ENCODE data around the gene ESPN. TPM values are rescaled to one million over a fixed set of nuclear protein-coding genes. Genes with fewer than 3 reads are reported as not detected.

ESPN gene
- total RNA-seq, 2 experiments from 2014 or later, result 0.83 to 1.5 TPM

- DNase-seq, result no peak
- intact Hi-C loops (cut with micrococcal nuclease), result no loop called here
- H3K27ac Mint-ChIP-seq, result no peak overlapping the region
- H3K27me3 Mint-ChIP-seq, result no peaks in the 10 kb centered on the region
- H3K36me3 Mint-ChIP-seq, result no peaks in the 10 kb centered on the region
- H3K4me1 Mint-ChIP-seq (ENCODE audit: low read depth), result peaks cover 9% of the 10 kb centered on the region
- H3K9me3 Mint-ChIP-seq, result no peaks in the 10 kb centered on the region
- ChIA-PET CTCF (interaction anchor here (1.2 to 1.4 kb wide), 2 partner anchors 19 to 32 kb away, joined by 4 to 5 read pairs; no protein-coding TSS in a partner anchor), POLR2A (no interaction called here)
- H3K4me3 Mint-ChIP-seq, result no peak overlapping the region
Measured at GRCh38 chr1:6470132-6471085, 45.8 kb downstream of the ESPN start.

- Mint-ChIP-seq H3K4me3 (no peak overlapping the region), H3K27ac (no peak overlapping the region), H3K4me1 (ENCODE audit: low read depth) (peaks cover 12% of the 10 kb centered on the region), H3K27me3 (no peaks in the 10 kb centered on the region), H3K9me3 (no peaks in the 10 kb centered on the region), H3K36me3 (no peaks in the 10 kb centered on the region)
- no peak for DNase-seq
- POLR2A ChIA-PET, result no interaction called here
- CTCF ChIA-PET, result interaction anchor here (1.1 to 2.7 kb wide), 10 partner anchors 8 to 225 kb away, joined by 3 to 12 read pairs (median 6); no protein-coding TSS in a partner anchor
- intact Hi-C loops (cut with micrococcal nuclease), result no loop called here
Measured at GRCh38 chr1:6471086-6471969, 46.8 kb downstream of the ESPN start.

- H3K4me3 Mint-ChIP-seq, result no peak overlapping the region
Measured at GRCh38 chr1:6471970-6472368, 47.4 kb downstream of the ESPN start.

GRCh38 chr1:6472391-6472790 is 47.8 kb downstream of the ESPN start:
- no peak overlapping the region for H3K4me3 Mint-ChIP-seq
- H3K36me3 Mint-ChIP-seq, result no peaks in the 10 kb centered on the region
- intact Hi-C loops (cut with micrococcal nuclease), result no loop called here
- ChIA-PET POLR2A (no interaction called here), CTCF (interaction anchor here (0.6 to 2.7 kb wide), 16 partner anchors 10 to 226 kb away, joined by 3 to 12 read pairs (median 5); partner anchors contain the start of genes NOL9 and TAS1R1)
- peaks cover 6% of the 10 kb centered on the region for H3K4me1 Mint-ChIP-seq (ENCODE audit: low read depth)
- no peak overlapping the region for H3K27ac Mint-ChIP-seq
- no peaks in the 10 kb centered on the region for H3K9me3 Mint-ChIP-seq
- peak; percentile 37 for DNase-seq
- H3K27me3 Mint-ChIP-seq, result no peaks in the 10 kb centered on the region

More at GRCh38 chr1:6471970-6472368, 47.4 kb downstream of the ESPN start:
- Mint-ChIP-seq H3K9me3 (no peaks in the 10 kb centered on the region), H3K36me3 (no peaks in the 10 kb centered on the region), H3K27ac (no peak overlapping the region), H3K4me1 (ENCODE audit: low read depth) (peaks cover 7% of the 10 kb centered on the region), H3K27me3 (no peaks in the 10 kb centered on the region)
- no peak for DNase-seq
- CTCF ChIA-PET, result interaction anchor here (1.1 to 2.7 kb wide), 11 partner anchors 9 to 225 kb away, joined by 3 to 12 read pairs (median 6); no protein-coding TSS in a partner anchor
- POLR2A ChIA-PET, result no interaction called here
- intact Hi-C loops (cut with micrococcal nuclease), result no loop called here

- ChIA-PET CTCF (interaction anchor here (0.8 to 2.7 kb wide), 12 partner anchors 9 to 226 kb away, joined by 3 to 12 read pairs (median 5); partner anchors contain the start of genes NOL9 and TAS1R1), POLR2A (no interaction called here)
- DNase-seq, result no peak
- Mint-ChIP-seq H3K27me3 (no peaks in the 10 kb centered on the region), H3K9me3 (no peaks in the 10 kb centered on the region), H3K27ac (no peak overlapping the region), H3K4me1 (ENCODE audit: low read depth) (peaks cover 6% of the 10 kb centered on the region), H3K36me3 (no peaks in the 10 kb centered on the region), H3K4me3 (no peak overlapping the region)
- intact Hi-C loops (cut with micrococcal nuclease), result no loop called here
Measured at GRCh38 chr1:6473156-6473555, 48.6 kb downstream of the ESPN start.

GRCh38 chr1:6473974-6474814 is 49.6 kb downstream of the ESPN start:
- no peaks in the 10 kb centered on the region for H3K9me3 Mint-ChIP-seq
- no peak for DNase-seq
- H3K27ac Mint-ChIP-seq, result no peak overlapping the region
- H3K27me3 Mint-ChIP-seq, result no peaks in the 10 kb centered on the region
- ChIA-PET CTCF (interaction anchor here (2.4 to 2.7 kb wide), 2 partner anchors 29 to 51 kb away, joined by 9 to 12 read pairs; no protein-coding TSS in a partner anchor), POLR2A (no interaction called here)
- peaks cover 6% of the 10 kb centered on the region for H3K4me1 Mint-ChIP-seq (ENCODE audit: low read depth)
- H3K4me3 Mint-ChIP-seq, result no peak overlapping the region
- H3K36me3 Mint-ChIP-seq, result no peaks in the 10 kb centered on the region
- intact Hi-C loops (cut with micrococcal nuclease), result no loop called here

- intact Hi-C loops (cut with micrococcal nuclease), result no loop called here
- Mint-ChIP-seq H3K27ac (no peak overlapping the region), H3K4me1 (ENCODE audit: low read depth) (peaks cover 6% of the 10 kb centered on the region), H3K4me3 (no peak overlapping the region), H3K27me3 (no peaks in the 10 kb centered on the region), H3K36me3 (no peaks in the 10 kb centered on the region), H3K9me3 (no peaks in the 10 kb centered on the region)
- ChIA-PET CTCF (interaction anchor here (1.3 kb wide), 1 partner anchor 111 kb away, joined by 4 read pairs; no protein-coding TSS in a partner anchor), POLR2A (no interaction called here)
- DNase-seq, result no peak
Measured at GRCh38 chr1:6474815-6475282, 50.3 kb downstream of the ESPN start.

GRCh38 chr1:6475381-6476133 is 51.0 kb downstream of the ESPN start:
- Mint-ChIP-seq H3K36me3 (no peaks in the 10 kb centered on the region), H3K27me3 (no peaks in the 10 kb centered on the region), H3K4me3 (no peak overlapping the region), H3K4me1 (ENCODE audit: low read depth) (peaks cover 6% of the 10 kb centered on the region), H3K27ac (no peak overlapping the region), H3K9me3 (no peaks in the 10 kb centered on the region)
- DNase-seq, result peak; percentile 82
- ChIA-PET CTCF (interaction anchor here (0.6 to 2.7 kb wide), 10 partner anchors 9 to 233 kb away, joined by 3 to 15 read pairs (median 4); partner anchors contain the start of gene PLEKHG5), POLR2A (no interaction called here)
- intact Hi-C loops (cut with micrococcal nuclease), result no loop called here

GRCh38 chr1:6476483-6476882 is 51.9 kb downstream of the ESPN start:
- POLR2A ChIA-PET, result interaction anchor here (1.1 kb wide), 1 partner anchor 28 kb away, joined by 3 read pairs; no protein-coding TSS in a partner anchor
- CTCF ChIA-PET, result interaction anchor here (0.9 to 2.7 kb wide), 11 partner anchors 9 to 234 kb away, joined by 3 to 18 read pairs (median 3); partner anchors contain the start of genes PLEKHG5 and TNFRSF25
- H3K4me1 Mint-ChIP-seq (ENCODE audit: low read depth), result peaks cover 6% of the 10 kb centered on the region
- H3K27ac Mint-ChIP-seq, result no peak overlapping the region
- no peaks in the 10 kb centered on the region for H3K27me3 Mint-ChIP-seq
- no peaks in the 10 kb centered on the region for H3K9me3 Mint-ChIP-seq
- no peak overlapping the region for H3K4me3 Mint-ChIP-seq
- intact Hi-C loops (cut with micrococcal nuclease), result no loop called here
- no peak for DNase-seq
- no peaks in the 10 kb centered on the region for H3K36me3 Mint-ChIP-seq

GRCh38 chr1:6477039-6477820 is 52.7 kb downstream of the ESPN start:
- Mint-ChIP-seq H3K9me3 (no peaks in the 10 kb centered on the region), H3K27me3 (no peaks in the 10 kb centered on the region), H3K4me3 (no peak overlapping the region), H3K36me3 (no peaks in the 10 kb centered on the region), H3K27ac (no peak overlapping the region), H3K4me1 (ENCODE audit: low read depth) (peaks cover 6% of the 10 kb centered on the region)
- no peak for DNase-seq
- ChIA-PET POLR2A (interaction anchor here (1.1 kb wide), 1 partner anchor 29 kb away, joined by 3 read pairs; no protein-coding TSS in a partner anchor), CTCF (interaction anchor here (0.8 to 2.7 kb wide), 10 partner anchors 9 to 231 kb away, joined by 3 to 18 read pairs (median 6); partner anchors contain the start of genes HES2 and TNFRSF25)
- intact Hi-C loops (cut with micrococcal nuclease), result no loop called here
